Inferior parietal cortex (tissue), 1 donor: ENCODE results near the gene DCC.
"Not testable (repeated sequence)": the region's sequence is repeated elsewhere in the genome, so short reads cannot be mapped to it uniquely, and the experiment has no call there.

Experiments
- DNase-seq: peaks from one replicate; pipeline ENCODE4 v3.0.0-alpha.2; 2016; ENCODE audit errors: extremely low spot score

The DCC gene

GRCh38 chr18:53385889-53386288 is 1045.9 kb downstream of the DCC start:
- no peak for DNase-seq

DNA sequence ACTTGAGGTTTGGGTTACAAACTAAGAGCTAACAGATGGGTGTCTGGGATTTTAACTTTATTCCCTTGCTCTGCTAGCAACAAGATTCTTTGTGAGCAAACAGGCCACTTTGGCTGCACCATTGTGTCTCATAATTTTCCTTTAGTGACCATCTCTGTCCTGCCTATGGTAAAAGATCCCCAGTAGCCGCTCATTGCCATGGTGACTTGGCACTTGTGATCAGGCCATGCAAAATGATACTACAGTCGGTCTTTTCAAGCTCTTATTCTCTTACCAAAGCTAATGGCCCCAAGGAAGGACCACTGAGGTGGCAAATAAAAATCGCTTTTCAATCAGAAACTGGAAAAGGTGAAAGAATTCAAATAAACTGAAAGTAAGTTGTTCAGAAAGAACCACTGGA is 1047.6 kb downstream of the DCC start:
- DNase-seq = no peak

DNA sequence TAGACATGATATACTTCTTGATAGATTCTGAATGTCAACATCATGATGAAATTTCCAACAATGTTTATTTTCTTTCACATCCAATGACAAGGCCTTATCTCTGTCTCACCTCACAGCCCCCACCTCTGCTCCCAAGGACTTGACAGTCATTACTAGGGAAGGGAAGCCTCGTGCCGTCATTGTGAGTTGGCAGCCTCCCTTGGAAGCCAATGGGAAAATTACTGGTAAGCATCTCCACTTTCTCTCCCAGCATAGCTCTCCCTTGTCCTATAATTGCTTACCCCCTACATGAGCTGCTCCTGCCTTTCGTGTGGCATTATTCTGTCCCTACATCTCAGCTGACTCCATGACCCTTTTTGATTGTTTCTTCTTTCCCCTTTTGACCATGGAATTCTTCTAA is 1062.7 kb downstream of the DCC start:
- no peak for DNase-seq

DNA sequence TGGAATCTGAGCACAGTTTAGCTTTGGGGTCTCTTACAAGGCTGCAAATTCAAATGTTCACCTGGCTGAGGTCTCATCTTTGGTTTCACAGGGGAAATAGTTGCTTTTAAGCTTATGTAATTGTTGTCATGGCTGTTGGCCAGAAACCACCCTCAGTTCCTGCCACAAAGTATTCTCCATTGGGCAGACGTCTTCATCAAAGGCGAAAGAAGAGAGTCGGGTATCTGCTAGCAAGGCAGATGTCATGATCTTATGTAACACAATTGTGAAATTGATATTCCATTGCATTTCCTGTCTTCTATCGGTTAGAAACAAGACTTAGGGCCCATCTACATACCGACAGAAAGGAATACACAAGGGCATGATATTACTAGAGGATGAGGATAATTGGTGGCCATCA is 1068.3 kb downstream of the DCC start:
- no peak for DNase-seq

- DNase-seq = peak; percentile 53
Observed at GRCh38 chr18:53411511-53411910, 1071.5 kb downstream of the DCC start.

DNA sequence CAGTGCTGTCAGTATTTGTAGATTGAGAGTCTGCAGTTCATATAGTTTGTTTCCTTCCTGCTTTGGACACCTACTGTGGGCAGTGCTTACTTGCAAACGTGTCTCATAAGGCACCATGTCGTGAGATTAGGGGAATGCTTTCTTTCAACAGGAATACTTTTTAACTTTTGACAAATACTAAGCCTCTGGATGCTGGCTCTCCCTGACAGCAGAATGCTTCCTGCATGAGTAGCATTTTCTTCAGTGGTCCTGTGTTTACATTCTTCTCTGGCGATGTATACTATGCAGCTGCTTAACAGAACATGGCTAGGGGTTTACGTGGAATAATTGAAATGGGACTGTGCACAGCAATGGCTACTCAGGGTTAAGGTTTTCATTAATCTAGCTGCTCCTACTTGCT is 1077.0 kb downstream of the DCC start:
- DNase-seq = no peak

DNA sequence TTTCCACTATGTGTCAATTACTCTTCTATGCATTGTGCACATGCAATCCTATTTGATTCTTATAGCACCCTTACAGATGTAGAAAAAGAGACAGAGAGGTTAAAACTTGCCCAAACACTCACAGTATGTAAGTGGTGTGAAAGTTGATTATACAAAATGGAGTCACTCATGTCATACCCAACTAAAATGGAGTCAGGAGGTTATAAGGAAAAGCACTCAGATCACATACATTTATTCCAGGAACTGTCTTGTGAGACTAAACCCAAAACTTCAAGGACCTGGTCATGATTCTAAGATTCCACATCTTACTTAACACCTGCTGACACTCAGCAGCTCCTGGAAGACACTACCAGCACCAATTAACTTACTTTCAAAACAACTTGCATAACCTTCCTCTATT is 1081.9 kb downstream of the DCC start:
- DNase-seq = no peak

DNA sequence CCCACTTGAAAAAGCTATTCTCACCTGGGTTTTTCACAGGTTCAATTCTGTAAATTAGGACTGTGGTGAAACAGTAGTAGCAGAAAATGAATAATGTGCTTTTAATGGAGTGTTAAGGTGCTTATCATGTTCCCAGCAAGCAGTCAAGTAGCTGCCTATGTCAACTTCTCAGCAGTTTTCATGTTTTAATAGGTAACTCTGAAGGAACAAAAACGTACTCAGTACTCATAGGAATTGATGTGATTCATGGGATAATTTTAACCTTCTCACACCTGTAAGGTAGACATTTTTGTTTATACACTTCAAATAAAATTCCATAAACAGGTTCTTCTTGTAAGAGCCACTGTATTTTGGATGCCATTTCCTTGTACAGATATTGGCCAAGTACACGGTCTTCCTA is 1082.9 kb downstream of the DCC start:
- no peak for DNase-seq

DNA sequence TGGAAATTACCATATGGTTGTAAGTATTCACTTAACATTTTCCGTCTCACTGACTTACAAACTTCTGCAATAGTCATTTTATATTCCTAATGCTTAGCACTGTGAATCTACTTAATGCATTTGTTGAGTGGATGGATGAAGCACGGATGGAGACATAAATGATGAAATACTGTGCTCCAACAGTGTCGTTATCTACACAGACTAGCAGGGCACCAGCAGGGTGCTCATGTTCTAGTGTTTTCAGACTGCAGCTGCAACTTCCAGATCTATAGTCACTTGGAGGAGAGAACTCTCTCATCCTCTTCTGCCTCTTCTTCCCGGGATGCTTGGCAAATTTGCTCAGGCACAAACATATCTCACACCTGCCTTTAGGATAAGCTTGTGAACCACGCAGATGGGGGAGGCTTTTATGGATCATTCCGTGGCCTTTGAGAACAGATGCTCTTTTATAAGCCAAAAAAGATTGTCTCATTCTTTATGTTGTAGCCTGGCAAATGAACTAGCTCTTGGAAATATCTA is 1086.7 kb downstream of the DCC start:
- DNase-seq = no peak

- no peak for DNase-seq
Observed at GRCh38 chr18:53441761-53442414, 1101.9 kb downstream of the DCC start.

GRCh38 chr18:53442415-53442783 is 1102.4 kb downstream of the DCC start:
- no peak for DNase-seq

GRCh38 chr18:53443336-53443735 is 1103.3 kb downstream of the DCC start:
- no peak for DNase-seq

DNA sequence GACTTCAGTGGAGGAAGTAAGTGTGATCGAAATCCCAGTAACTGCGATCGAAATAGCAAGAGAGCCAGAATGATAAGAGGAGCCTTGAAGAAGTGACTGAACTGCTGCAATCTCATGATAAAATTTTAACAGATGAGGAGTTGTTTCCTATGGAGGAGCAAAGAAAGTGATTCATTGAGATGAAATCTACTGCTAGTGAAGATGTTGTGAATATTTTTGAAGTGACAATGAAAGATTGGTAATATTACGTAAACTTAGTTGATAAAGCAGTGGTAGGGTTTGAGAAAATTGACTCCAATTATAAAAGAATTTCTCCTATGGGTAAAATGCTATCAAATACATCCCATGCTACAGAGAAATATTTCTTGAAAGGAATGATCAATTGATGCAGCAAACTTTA is 1103.8 kb downstream of the DCC start:
- DNase-seq = no peak

DNA sequence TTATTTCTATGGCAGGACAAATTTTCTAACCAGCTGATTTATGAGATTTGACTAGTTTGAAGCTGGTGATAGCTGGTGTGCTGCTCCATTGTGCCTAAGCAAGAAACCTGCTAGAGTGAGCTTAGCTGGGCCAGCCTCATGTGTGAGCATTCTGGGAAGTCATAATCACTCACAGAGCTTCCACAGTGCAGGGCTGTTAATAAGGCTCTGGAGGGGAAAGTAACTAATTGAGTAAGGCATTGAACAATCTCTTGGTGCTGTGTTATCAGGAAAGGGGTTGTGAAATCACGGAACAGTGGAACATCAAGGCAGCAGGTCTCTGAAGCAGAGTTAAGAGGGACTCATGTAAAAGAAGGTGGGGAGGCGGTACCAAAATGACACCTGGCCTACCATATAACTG is 1111.9 kb downstream of the DCC start:
- DNase-seq = no peak

DNA sequence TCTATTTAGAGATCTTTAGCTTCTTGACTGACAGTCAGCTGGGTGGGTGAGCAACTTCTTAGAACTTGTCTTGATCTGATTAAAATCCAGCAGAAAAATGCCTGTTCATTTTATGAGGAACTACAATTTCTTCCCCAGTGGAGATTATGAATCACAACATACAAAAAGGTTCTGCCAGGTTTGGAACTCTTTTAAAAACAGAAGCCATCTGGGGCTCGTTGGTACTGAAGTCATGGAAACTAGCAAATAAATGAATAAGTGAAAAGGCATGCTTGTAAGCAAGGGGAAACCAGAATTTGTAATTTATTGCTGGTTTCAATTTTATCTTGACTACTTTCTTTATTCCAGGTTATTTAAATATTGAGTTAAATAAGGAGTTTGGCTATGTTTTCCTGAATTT is 1117.1 kb downstream of the DCC start:
- peak; percentile 29 for DNase-seq

- DNase-seq = no peak
Observed at GRCh38 chr18:53458268-53458667, 1118.3 kb downstream of the DCC start.

GRCh38 chr18:53458944-53459580 is 1119.1 kb downstream of the DCC start:
- DNase-seq = peak; percentile 32

- no peak for DNase-seq
Observed at GRCh38 chr18:53467756-53468155, 1127.8 kb downstream of the DCC start.

- not testable (repeated sequence) for DNase-seq
Observed at GRCh38 chr18:53468173-53468572, 1128.2 kb downstream of the DCC start.

DNA sequence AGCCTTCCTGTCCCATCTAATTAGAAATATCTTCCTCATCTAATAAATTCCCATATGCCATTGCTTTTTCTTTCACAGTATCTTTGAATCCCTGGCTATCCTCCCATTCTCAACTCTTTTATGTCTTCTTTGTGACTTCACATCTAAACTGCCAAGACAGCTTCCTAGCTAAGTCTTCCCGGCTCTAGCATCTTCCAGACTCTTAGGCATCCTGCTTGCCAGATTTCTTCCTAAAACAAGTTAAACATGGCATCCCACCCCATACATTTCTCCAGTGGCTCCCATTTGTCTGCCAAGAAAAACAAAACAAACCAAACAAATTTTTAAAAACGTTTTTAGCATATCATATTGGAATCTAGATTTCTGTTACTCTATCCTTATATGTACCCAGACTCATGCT is 1132.5 kb downstream of the DCC start:
- DNase-seq = no peak

- no peak for DNase-seq
Observed at GRCh38 chr18:53478155-53478554, 1138.2 kb downstream of the DCC start.

DNA sequence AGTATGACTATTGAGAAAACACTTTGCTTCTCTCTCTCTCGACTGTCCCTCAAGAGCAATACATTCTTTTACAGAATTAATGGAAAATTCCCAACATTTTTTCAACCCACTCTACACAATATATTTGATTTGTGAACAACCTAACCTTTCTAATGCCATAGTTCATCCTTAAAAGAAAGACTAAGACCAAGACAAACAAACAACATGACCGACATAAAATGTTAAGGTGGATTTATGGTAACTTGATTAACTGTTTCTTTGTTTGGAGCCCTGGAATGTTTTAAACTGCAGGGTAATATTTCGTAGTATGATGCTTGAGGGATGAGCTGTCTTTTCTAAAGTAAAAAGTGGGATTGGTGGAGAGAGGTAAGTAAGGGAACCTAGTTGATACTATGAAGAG is 1146.3 kb downstream of the DCC start:
- DNase-seq = no peak

GRCh38 chr18:53489266-53489665 is 1149.3 kb downstream of the DCC start:
- DNase-seq = no peak

- DNase-seq = no peak
Observed at GRCh38 chr18:53490019-53490418, 1150.0 kb downstream of the DCC start.
